ENCODE data around the gene GRIK4.

GRCh38 chr11:120712014-120712413 lies 200.5 kb downstream of the GRIK4 start:
- TF ChIP-seq CTCF (IDR thresholded peaks at IDR 0.05): no peak
- no peak for TF ChIP-seq POLR2A (IDR thresholded peaks at IDR 0.05)
- no peak for TF ChIP-seq POLR2AphosphoS5 (IDR thresholded peaks at IDR 0.05)
